Lung (tissue), 12 donors: ENCODE results near the gene STX8. TPM values are rescaled to one million over a fixed set of nuclear protein-coding genes. Genes with fewer than 3 reads are reported as not detected.

ENCODE experiments used
- ATAC-seq: fragments of 200-7000 bp; cut with Tn5 transposase; one replicate; pipeline ENCODE4 v1.9.1; 2020; ENCODE audit warnings: moderate number of reproducible peaks; ENCODE audit not compliant: insufficient read depth, low FRiP score
- DNase-seq, 3 donors: peaks; one replicate each; pipeline ENCODE4 v3.0.0-alpha.2; 2013 to 2017
- H3K27ac ChIP-seq, 2 donors: one replicate each; pipeline ENCODE4 v1.5.1; 2013; ENCODE audit warnings: mild to moderate bottlenecking in 2 of 2, moderate library complexity in 2 of 2, control low read depth in 1 of 2, inconsistent platforms in 1 of 2, low read depth in 1 of 2, low read length in 1 of 2
- H3K27me3 ChIP-seq, 3 donors: one replicate each; pipeline ENCODE4 v1.5.1; 2013; ENCODE audit warnings: low read length in 2 of 3; ENCODE audit not compliant: control insufficient read depth in 3 of 3, insufficient read depth in 3 of 3
- H3K36me3 ChIP-seq, 4 donors: one replicate each; pipeline ENCODE4 v1.5.1; 2013; ENCODE audit warnings: low read length in 4 of 4, mild to moderate bottlenecking in 1 of 4, moderate library complexity in 1 of 4; ENCODE audit not compliant: control insufficient read depth in 4 of 4, insufficient read depth in 4 of 4
- H3K4me1 ChIP-seq, 5 donors: one replicate each; pipeline ENCODE4 v1.5.1; 2013; ENCODE audit warnings: low read length in 5 of 5, mild to moderate bottlenecking in 2 of 5, moderate library complexity in 1 of 5; ENCODE audit not compliant: control insufficient read depth in 5 of 5, insufficient read depth in 5 of 5
- H3K4me3 ChIP-seq: one replicate; pipeline ENCODE4 v1.5.1; 2013; ENCODE audit warnings: mild to moderate bottlenecking, control low read depth, moderate library complexity
- H3K9ac ChIP-seq, 2 donors: one replicate each; pipeline ENCODE4 v1.5.1; 2013; ENCODE audit warnings: low read length in 2 of 2, control low read depth in 1 of 2; ENCODE audit not compliant: insufficient read depth in 1 of 2
- H3K9me3 ChIP-seq, 4 donors: one replicate each; pipeline ENCODE4 v1.5.1; 2013; ENCODE audit warnings: low read length in 3 of 4, mild to moderate bottlenecking in 1 of 4, moderate library complexity in 1 of 4; ENCODE audit not compliant: control insufficient read depth in 4 of 4, insufficient read depth in 3 of 4
- WGBS, 2 donors: extraction: QIAGEN DNeasy Blood & Tissue Kit; methylation state at CpG; one replicate each; pipeline ENCODE4 v1.1.7; 2013; 5-methylcytosine and 5-hydroxymethylcytosine counted together
- polyA plus RNA-seq, 2 donors: library from polyadenylated mRNA; stranded (reverse); fragments of 200-250 nt; gene quantifications; one replicate each; pipeline ENCODE4 v1.2.1, GENCODE V29; 2013
- total RNA-seq, 2 donors: library from RNA; depleted of rRNA in 1 of 2; stranded (reverse); fragments of >200 nt in 1 of 2; gene quantifications; one replicate each; pipeline ENCODE4 v1.2.1, GENCODE V29; 2014 to 2021
- TF ChIP-seq, protein P1 (sequence below): IDR thresholded peaks from 2 replicates; pipeline ENCODE4 v1.5.1; 2012; ENCODE audit warnings: mild to moderate bottlenecking; ENCODE audit errors: control extremely low read depth, extremely low read depth
- donor health status: control.
- donor health status: control.
- donor health status: Bipolar disorder and iron deficiency.
- donor health status: healthy.
- donor health status: DM: yes; HTN: yes; CAD: no.

Gene STX8
- total and polyA plus RNA-seq, 4 donors, result 36.5 to 81.1 (median 63.2) TPM

DNA sequence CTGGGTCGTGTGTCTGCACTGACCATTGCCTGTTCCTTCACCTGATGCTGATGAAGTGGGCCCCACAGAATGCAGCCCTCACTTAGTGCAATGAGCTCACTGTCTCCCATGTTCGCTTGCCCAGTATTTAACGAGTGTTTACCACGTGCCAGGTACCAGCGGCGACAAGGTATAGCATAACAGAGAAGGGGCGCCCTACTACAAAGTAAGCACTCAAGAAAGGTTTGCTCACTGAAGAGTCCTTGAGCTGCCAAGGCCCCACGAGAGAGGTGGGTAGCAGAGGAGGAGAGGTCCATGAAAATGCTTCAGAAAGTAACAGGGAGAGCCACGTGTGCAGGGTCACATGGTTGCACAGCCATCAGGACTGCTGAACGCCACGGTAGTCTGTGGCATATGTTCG is 324.3 kb downstream of the STX8 start:
- Histone ChIP-seq H3K36me3 (peaks cover 0 to 8% (median 0%) of the 10 kb centered on the region in 4 donors), H3K4me1 (no peaks in the 10 kb centered on the region), H3K4me3 (no peak overlapping the region), H3K9ac (no peak overlapping the region), H3K27me3 (peaks cover 0 to 27% (median 0%) of the 10 kb centered on the region in 3 donors), H3K9me3 (no peaks in the 10 kb centered on the region), H3K27ac (no peak overlapping the region)
- DNase-seq (peak; percentile 67 to 83 (median 74)), ATAC-seq (no peak)
- TF ChIP-seq, protein P1, sequence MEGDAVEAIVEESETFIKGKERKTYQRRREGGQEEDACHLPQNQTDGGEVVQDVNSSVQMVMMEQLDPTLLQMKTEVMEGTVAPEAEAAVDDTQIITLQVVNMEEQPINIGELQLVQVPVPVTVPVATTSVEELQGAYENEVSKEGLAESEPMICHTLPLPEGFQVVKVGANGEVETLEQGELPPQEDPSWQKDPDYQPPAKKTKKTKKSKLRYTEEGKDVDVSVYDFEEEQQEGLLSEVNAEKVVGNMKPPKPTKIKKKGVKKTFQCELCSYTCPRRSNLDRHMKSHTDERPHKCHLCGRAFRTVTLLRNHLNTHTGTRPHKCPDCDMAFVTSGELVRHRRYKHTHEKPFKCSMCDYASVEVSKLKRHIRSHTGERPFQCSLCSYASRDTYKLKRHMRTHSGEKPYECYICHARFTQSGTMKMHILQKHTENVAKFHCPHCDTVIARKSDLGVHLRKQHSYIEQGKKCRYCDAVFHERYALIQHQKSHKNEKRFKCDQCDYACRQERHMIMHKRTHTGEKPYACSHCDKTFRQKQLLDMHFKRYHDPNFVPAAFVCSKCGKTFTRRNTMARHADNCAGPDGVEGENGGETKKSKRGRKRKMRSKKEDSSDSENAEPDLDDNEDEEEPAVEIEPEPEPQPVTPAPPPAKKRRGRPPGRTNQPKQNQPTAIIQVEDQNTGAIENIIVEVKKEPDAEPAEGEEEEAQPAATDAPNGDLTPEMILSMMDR, result no peak
- WGBS, 2 donors, result 70 to 77% methylated on average over 12 of the region's 12 CpGs

DNA sequence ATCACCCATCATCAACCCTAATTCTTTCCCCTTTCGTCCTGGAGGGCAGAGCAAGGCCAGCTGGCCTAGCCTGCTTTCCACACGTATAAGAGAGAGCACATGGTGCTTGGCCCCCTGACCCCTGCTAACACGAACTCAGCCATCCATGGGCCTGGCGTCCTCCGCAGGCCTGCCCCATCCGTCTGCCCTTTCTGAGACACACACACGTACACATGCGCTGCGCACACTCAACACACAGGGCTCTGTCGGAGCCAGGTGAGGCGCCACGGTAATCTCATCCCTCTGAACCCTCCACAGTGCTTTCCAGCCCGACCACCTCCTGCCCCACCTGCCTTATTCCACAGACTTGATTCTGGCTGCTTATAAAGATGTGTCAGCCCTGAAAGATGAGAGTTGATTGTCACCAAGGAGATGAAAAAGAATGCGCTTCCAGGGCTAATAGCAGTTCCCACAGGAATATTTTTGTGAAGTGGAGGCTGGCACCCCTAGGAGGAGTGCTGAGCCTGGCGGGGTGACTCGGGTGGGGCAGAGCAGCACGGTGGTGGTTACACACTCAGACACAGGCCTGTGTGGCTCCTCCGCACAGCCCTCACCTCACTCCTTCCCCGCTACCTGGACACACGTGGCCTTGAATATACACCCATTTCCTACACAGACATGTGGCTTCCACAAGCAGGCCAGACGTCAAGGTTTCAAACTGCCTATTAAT is 326.2 kb downstream of the STX8 start:
- Histone ChIP-seq H3K4me3 (no peak overlapping the region), H3K36me3 (peaks cover 0 to 8% (median 0%) of the 10 kb centered on the region in 4 donors), H3K4me1 (peaks cover 0 to 5% (median 0%) of the 10 kb centered on the region in 5 donors), H3K27ac (no peak overlapping the region), H3K27me3 (peaks cover 0 to 13% (median 0%) of the 10 kb centered on the region in 3 donors), H3K9ac (no peak overlapping the region), H3K9me3 (no peaks in the 10 kb centered on the region)
- no peak for DNase-seq
- WGBS, 2 donors, result 87 to 90% methylated on average over 21 of the region's 21 CpGs
- TF ChIP-seq, protein P1, result no peak
- ATAC-seq, result no peak

DNA sequence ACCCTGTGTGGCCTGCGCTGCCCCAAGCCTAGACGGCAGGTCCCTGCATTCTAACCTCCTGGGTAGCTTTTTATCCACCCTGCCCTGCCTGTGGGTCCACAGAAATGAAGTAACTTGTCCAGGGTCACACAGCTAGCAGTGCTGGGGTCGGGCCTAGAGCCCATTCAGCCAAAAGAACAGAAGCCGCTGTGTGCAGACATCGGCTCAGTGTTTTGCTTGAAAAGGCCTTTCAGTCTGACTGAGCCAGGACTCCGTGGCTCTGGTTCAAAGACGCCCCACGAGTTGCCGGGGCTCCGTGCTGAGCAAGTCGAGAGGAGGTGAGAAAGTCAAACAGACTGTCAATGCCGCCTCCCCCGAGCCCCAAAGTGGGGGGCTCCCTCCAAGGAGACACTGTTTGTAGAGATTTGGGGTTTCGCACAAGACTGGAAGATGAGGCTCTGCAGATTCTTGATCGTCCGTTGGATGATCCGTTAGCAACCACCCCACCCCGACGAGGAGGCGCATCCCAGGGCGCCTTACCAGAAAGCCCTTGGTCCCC is 328.1 kb downstream of the STX8 start:
- no peaks in the 10 kb centered on the region for H3K9me3 ChIP-seq
- DNase-seq (no peak), ATAC-seq (no peak)
- no peak overlapping the region for H3K4me3 ChIP-seq
- H3K4me1 ChIP-seq, result peaks cover 0 to 21% (median 4%) of the 10 kb centered on the region in 5 donors
- 94 to 97% methylated on average over 21 of the region's 21 CpGs for WGBS, 2 donors
- H3K27me3 ChIP-seq, result peaks cover 0 to 12% (median 0%) of the 10 kb centered on the region in 3 donors
- no peak overlapping the region for H3K9ac ChIP-seq
- H3K36me3 ChIP-seq, result peaks cover 0 to 8% (median 0%) of the 10 kb centered on the region in 4 donors
- TF ChIP-seq, protein P1, result no peak
- H3K27ac ChIP-seq, result no peak overlapping the region
